Mesenteric fat pad (tissue), 1 donor: ENCODE data around the gene TAF1A. TPM values are rescaled to one million over a fixed set of nuclear protein-coding genes. Genes with fewer than 3 reads are reported as not detected.

Source experiments
- DNase-seq: peaks from one replicate; pipeline ENCODE4 v3.0.0-alpha.2; 2020; ENCODE audit warnings: low spot score
- total RNA-seq: library from RNA; stranded (reverse); fragmentation: NEBNext Ultra II Directional; extraction: Animal tissue kit (Norgen Biotek cat#: 25700); gene quantifications from one replicate; pipeline ENCODE4 v1.2.1, GENCODE V29; 2021
- donor health status: DM: yes; HTN: yes; CAD: no.

Gene TAF1A
- total RNA-seq, 1 donor from 2014 or later, result 7.2 TPM

GRCh38 chr1:222539951-222540597 lies 49.7 kb downstream of the TAF1A start:
- DNase-seq, result no peak

GRCh38 chr1:222535455-222535854 lies 54.3 kb downstream of the TAF1A start:
- DNase-seq, result no peak

GRCh38 chr1:222530852-222531251 lies 58.9 kb downstream of the TAF1A start:
- DNase-seq, result no peak

- DNase-seq, result no peak
Measured at GRCh38 chr1:222529916-222530315, 59.8 kb downstream of the TAF1A start.

GRCh38 chr1:222529181-222529580 lies 60.6 kb downstream of the TAF1A start:
- DNase-seq, result no peak

- no peak for DNase-seq
Measured at GRCh38 chr1:222525951-222526350, 63.8 kb downstream of the TAF1A start.

DNA sequence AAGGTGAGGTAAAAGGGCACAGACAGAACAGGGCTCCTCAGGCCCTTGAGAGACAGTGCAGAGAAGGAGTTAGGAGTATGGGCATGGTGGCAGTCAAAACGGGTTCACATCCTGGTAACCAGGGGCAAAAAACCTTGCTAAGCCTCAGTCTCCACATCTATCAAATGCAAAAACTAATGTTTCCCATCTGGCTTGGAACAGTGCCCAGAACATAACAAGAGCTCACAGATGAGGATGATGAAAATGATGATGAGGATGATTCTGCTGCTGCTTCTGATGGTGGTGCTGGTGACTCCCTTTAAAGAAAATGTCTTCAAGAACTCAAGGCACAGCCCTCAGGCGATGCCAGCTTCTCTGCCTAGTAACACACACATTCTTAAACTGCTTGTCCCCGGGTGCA lies 65.9 kb downstream of the TAF1A start:
- no peak for DNase-seq

GRCh38 chr1:222522105-222522915 lies 67.4 kb downstream of the TAF1A start:
- DNase-seq, result no peak

DNA sequence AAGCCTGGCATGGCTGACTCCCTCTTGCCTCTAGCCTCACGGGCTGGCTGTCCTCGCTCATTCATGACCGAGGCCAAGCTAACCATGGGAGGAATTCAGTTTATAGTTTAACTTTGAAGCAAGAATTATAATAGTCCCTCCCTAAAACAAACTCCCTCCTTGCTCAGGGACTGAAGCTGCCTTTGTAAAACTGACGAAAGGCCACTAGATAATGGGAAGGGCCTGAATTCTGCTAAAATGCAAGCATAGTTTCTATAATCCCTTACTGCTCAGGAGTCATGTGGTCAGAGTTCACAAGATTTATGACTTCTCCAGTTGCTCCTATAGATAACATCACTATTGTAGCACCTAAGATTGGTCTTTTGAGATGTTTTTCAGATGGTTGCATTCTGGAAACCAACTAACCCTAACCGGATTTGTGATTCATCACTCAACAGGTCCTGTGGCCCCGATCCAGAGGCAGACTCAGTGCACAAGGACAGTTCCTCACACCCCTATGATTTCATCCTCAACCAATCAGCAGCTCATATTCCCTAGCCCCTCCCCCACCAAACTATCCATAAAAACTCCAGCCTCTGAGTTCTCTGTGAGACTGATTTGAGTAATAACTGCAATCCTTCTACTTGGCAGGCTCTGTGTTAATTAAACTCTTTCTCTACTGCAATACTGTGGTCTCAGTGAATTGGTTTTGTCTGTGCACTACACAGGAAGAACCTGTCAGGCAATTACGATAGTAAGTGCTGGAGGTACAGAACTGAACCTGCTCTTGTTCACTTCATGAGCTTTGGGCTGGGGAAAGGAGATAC lies 68.2 kb downstream of the TAF1A start:
- DNase-seq, result no peak

Other genes starting within 250 kb of the TAF1A start
- not detected for gene HHIPL2, start 41.8 kb downstream of the TAF1A start, total RNA-seq
- gene MIA3, start 28.2 kb upstream of the TAF1A start, total RNA-seq, result 69.4 TPM
- 109 TPM for gene AIDA, start 122.6 kb upstream of the TAF1A start, total RNA-seq
- gene BROX, start 122.6 kb upstream of the TAF1A start, total RNA-seq, result 34.5 TPM
- gene FAM177B, start 147.3 kb upstream of the TAF1A start, total RNA-seq, result not detected
- gene DISP1, start 225.1 kb upstream of the TAF1A start, total RNA-seq, result 6.1 TPM